Muscle of leg (tissue), 11 donors: ENCODE measurements around the gene SLC38A11. TPM values are rescaled to one million over a fixed set of nuclear protein-coding genes. Genes with fewer than 3 reads are reported as not detected.

Experiments used
- DNase-seq: peaks from one replicate; pipeline ENCODE4 v3.0.0; 2013
- H3K27ac ChIP-seq: one replicate; pipeline ENCODE4 v1.5.1; 2013; ENCODE audit warnings: mild to moderate bottlenecking, low read length, control low read depth
- H3K27me3 ChIP-seq: one replicate; pipeline ENCODE4 v1.6.1; 2013; ENCODE audit warnings: low read length; ENCODE audit not compliant: control insufficient read depth, insufficient read depth
- H3K36me3 ChIP-seq: one replicate; pipeline ENCODE4 v1.6.1; 2013; ENCODE audit warnings: low read length; ENCODE audit not compliant: control insufficient read depth, insufficient read depth
- H3K4me1 ChIP-seq: one replicate; pipeline ENCODE4 v1.6.1; 2013; ENCODE audit warnings: low read length; ENCODE audit not compliant: control insufficient read depth, insufficient read depth
- H3K4me3 ChIP-seq: one replicate; pipeline ENCODE4 v1.5.1; 2013; ENCODE audit warnings: low read length, control low read depth
- H3K9me3 ChIP-seq: replicated peaks from 2 replicates; pipeline ENCODE4 v1.6.1; 2013; ENCODE audit warnings: low read depth, low read length; ENCODE audit not compliant: control insufficient read depth
- WGBS: methylation state at CpG from one replicate; pipeline ENCODE4 v1.1.5; 2013; ENCODE audit warnings: missing lambda C conversion rate; ENCODE audit not compliant: insufficient coverage; 5-methylcytosine and 5-hydroxymethylcytosine counted together
- polyA plus RNA-seq, 8 donors: library from polyadenylated mRNA; unstranded; fragments of 120-200 nt; gene quantifications; one replicate each; pipeline versions ENCODE4 v1.2.1 to v1.2.3, GENCODE V29; 2013; ENCODE audit warnings: inconsistent platforms in 1 of 8, low replicate concordance in 1 of 8; ENCODE audit not compliant: insufficient read length in 8 of 8, insufficient read depth in 1 of 8
- total RNA-seq: library from RNA; stranded (reverse); fragments of 120-200 nt; gene quantifications from one replicate; pipeline ENCODE4 v1.2.4, GENCODE V29; 2013

Gene SLC38A11
- total and polyA plus RNA-seq, 9 donors, result 0.28 to 0.97 (median 0.34) TPM

DNA sequence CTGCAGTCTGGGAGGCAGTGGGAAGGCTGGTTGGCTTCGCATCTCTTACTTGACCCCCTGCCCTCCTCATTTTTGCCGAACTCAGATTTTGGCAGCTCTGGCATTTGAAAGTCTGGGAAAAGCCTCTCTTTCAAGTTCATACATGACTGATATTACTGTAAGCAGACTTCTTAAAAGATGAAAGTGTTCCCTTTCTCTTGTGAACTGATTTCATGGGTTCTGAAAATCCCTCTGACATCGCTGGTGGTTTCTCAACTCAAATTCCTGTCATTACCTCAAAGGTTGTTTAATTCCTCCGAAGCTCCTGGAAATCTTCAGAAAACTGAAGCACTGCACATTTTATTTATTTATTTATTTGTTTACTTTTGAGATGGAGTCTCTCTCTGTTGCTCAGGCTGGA lies 16.9 kb upstream of the SLC38A11 start:
- DNase-seq, result no peak
- no peaks in the 10 kb centered on the region for H3K4me1 ChIP-seq
- WGBS, result no CpG with 5 or more reads among the region's 4 CpGs
- no peaks in the 10 kb centered on the region for H3K9me3 ChIP-seq
- H3K27ac ChIP-seq, result no peak overlapping the region
- H3K4me3 ChIP-seq, result no peak overlapping the region
- no peaks in the 10 kb centered on the region for H3K36me3 ChIP-seq
- no peaks in the 10 kb centered on the region for H3K27me3 ChIP-seq

DNA sequence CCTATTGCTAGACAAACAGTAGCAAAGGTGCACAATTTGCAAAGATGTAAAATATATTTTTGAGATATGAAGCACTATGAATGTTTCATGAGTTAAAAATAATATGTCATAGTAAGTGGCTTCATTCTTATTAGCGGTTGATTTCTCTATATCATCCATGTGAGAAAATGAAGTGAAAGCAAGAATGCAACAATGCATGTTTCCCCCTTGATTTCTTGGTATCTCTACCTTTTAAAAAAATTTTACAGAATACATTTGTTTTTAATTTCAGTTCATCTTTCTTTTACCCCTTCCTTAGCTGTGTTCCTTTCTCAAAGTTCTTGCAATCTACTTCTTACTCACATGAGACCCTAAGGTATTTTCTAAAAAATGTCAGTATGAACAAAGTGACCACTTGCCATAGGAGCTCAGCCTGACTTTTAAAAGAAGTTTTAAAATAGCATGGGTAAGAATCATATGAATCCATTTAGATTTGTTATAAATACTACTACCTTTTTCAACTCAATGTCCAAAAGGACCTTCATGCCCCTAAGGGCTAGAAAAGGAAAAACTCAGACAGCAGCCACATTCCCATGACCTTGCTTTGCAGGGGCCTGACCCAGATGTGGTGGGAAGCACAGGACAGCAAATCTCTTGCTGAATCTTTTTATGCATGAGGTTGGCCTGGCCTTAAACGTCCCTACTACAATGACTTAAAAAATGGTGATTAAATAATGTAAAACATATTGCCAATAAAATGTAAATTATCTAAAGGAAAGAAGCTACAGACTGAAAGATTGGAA lies 14.8 kb upstream of the SLC38A11 start:
- H3K36me3 ChIP-seq, result no peaks in the 10 kb centered on the region
- H3K4me1 ChIP-seq, result no peaks in the 10 kb centered on the region
- H3K9me3 ChIP-seq, result no peaks in the 10 kb centered on the region
- no peak overlapping the region for H3K27ac ChIP-seq
- WGBS, result no CpG with 5 or more reads among the region's 2 CpGs
- H3K27me3 ChIP-seq, result no peaks in the 10 kb centered on the region
- no peak overlapping the region for H3K4me3 ChIP-seq
- no peak for DNase-seq

DNA sequence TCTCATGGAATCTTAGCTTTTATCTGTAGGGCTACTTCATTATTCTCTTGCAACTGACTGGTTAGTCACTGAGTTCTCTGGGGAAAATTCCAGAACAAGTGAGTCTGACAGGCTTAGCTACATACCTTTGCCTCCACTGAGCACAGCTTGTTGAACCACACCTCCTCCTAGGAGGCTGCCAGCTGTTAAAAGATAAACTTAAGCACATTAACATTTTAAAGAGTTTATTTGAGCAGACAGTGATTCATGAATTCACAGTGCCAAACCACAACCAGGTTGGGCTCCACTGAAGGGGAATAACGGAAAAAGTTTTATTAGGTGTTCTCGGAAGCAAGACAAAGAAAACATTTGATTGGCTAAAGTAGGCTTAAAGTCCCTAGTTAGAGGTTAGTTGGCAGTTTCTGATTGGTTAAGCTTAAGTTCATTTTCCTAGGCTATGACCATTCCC lies 12.5 kb upstream of the SLC38A11 start:
- Histone ChIP-seq H3K4me1 (no peaks in the 10 kb centered on the region), H3K36me3 (no peaks in the 10 kb centered on the region), H3K9me3 (no peaks in the 10 kb centered on the region), H3K27me3 (no peaks in the 10 kb centered on the region), H3K4me3 (no peak overlapping the region), H3K27ac (no peak overlapping the region)
- no peak for DNase-seq
- WGBS, result 92% methylated on average over 2 of the region's 2 CpGs

DNA sequence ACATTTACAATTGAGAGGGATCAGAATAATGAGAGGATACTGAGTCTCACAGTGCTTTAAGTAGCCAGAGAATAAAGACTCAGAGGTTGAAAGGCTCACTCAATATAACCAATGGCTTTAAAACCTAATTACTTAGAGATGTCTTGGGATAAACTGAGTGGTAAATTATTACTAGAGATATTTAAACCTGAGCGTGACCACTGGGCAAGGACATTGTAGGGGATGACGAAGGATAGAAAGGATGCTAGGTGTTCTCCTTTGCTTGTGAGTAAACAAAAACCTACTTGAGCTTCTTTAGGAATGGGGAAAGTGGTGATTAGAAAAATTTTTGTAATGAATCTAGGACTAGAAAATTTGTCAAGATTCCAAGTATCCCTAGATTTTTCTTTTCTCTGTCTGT lies 12.0 kb upstream of the SLC38A11 start:
- H3K36me3 ChIP-seq, result no peaks in the 10 kb centered on the region
- no CpG with 5 or more reads among the region's 2 CpGs for WGBS
- no peaks in the 10 kb centered on the region for H3K9me3 ChIP-seq
- no peaks in the 10 kb centered on the region for H3K4me1 ChIP-seq
- DNase-seq, result no peak
- H3K27ac ChIP-seq, result no peak overlapping the region
- H3K27me3 ChIP-seq, result no peaks in the 10 kb centered on the region
- no peak overlapping the region for H3K4me3 ChIP-seq

DNA sequence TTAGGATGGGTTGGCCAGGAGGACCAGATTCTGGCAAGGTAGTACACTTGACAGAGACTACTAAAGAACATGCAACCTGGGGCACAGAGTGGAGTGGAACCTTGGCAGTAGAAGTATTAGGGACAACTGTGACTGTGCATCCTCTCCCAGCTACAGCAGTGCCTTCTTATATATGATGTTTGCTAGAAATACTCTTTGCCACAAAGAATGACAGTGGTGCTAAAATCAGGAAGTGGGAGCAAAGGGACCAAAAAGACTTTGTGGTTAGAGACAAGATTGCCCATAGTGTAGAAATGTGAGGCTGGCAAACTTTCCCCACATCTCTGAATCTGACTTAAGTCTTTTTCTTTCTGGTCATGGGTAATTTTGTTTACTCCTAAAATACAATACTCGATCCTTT lies 9.4 kb upstream of the SLC38A11 start:
- no CpG with 5 or more reads among the region's 1 CpG for WGBS

DNA sequence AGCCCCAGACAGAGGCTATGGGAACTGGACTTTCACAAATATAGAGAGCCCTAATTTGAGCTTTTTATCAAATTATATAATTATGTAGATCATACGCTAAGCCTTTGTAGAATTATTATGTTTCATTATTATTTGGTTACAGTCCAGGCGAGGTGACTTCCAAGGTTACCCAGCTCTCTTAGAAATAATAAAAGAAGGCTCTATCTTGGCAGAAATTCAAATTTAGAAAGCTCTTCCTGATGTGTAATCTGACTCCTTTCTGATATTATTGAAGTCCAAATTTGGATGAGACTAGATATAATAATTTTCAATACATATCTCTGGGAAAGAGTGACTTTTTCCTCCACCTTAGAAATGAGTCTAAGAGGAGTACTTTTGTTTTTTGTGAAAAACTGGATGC lies 4.8 kb upstream of the SLC38A11 start:
- no peak for DNase-seq
- no peaks in the 10 kb centered on the region for H3K36me3 ChIP-seq
- peaks cover under 1% of the 10 kb centered on the region for H3K4me1 ChIP-seq
- H3K27me3 ChIP-seq, result peaks cover 1% of the 10 kb centered on the region
- H3K4me3 ChIP-seq, result no peak overlapping the region
- no peak overlapping the region for H3K27ac ChIP-seq
- WGBS, result no CpG with 5 or more reads among the region's 2 CpGs
- H3K9me3 ChIP-seq, result no peaks in the 10 kb centered on the region

More for the DNA sequence above, 9.4 kb upstream of the SLC38A11 start:
- Histone ChIP-seq H3K4me1 (no peaks in the 10 kb centered on the region), H3K27me3 (no peaks in the 10 kb centered on the region), H3K4me3 (no peak overlapping the region), H3K9me3 (no peaks in the 10 kb centered on the region), H3K36me3 (no peaks in the 10 kb centered on the region), H3K27ac (no peak overlapping the region)
- no peak for DNase-seq

DNA sequence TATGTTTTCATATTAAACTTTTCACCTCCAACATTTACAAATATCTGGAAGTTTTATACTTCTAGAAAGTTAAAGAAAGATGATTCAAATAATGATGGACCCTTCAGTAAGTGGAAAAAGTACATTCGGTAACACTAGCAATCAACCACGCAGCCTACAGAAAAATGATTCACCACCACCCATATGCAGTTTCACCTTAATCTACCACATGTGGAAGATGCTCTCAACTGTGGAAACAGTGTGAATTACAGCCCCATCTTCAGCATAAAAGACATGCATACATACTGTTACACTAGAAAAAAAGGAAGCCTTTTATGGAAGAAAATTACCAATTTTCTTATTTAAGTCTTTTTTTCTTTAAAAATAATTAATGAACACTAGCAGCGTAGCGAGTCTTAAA lies 1.1 kb downstream of the SLC38A11 start:
- H3K36me3 ChIP-seq, result no peaks in the 10 kb centered on the region
- no peak overlapping the region for H3K4me3 ChIP-seq
- H3K27me3 ChIP-seq, result peaks cover 4% of the 10 kb centered on the region
- WGBS, result no CpG with 5 or more reads among the region's 4 CpGs
- DNase-seq, result no peak
- H3K9me3 ChIP-seq, result no peaks in the 10 kb centered on the region
- no peak overlapping the region for H3K27ac ChIP-seq
- peaks cover 3% of the 10 kb centered on the region for H3K4me1 ChIP-seq

DNA sequence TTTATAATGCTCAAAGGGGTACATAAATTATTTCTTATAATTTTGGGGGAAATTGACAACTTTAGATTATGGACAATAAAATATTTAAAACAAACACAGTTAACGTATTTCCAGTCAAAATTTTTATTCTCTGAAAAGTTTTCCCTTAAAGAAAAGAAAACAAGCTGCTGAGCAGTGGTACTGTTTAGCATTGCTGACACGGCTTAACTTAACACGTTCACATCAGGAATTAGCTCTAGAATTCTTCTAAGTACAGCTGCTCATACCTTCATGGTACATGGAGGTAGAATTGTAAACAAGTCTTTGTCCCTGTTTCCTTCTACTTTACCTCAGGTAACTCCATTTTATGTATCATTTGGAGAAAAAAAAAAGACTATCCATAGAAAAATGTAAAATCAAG lies 2.0 kb downstream of the SLC38A11 start:
- WGBS, result no CpG with 5 or more reads among the region's 3 CpGs
- DNase-seq, result no peak

DNA sequence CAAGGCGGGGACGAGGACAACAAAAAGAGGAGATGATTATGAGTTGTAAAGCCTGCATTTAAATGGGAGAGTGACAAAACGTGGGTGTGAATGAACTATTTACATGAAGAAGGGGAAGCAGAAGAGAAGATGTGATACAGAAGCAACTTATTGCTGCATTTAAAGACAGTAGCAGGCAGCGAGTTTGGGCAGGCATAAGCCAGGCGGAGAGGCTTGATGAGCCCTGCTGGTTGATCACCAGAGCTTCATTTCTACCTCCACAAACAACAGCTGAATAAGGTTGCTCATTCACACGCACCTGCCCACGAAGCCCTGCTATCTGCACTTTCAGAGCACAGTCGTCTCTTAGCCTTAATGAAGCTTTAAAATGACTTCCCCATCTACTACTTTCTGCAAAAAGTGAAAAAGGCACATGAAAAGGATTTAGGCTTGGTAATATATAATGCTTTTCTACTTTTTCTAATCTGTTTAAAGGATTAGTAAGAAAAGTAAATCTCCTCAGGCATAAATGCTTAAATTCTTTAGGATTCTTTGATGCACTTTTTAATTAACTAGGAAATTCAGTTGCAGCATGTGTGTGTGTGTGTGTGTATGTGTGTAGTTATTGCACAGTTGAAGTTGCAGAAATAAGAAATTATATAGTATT lies 3.1 kb downstream of the SLC38A11 start:
- 67% methylated on average over 4 of the region's 8 CpGs for WGBS
- Histone ChIP-seq H3K4me3 (no peak overlapping the region), H3K36me3 (no peaks in the 10 kb centered on the region), H3K9me3 (no peaks in the 10 kb centered on the region), H3K27me3 (peaks cover 4% of the 10 kb centered on the region), H3K4me1 (peaks cover 3% of the 10 kb centered on the region), H3K27ac (no peak overlapping the region)
- DNase-seq, result no peak

More for the DNA sequence above, 2.0 kb downstream of the SLC38A11 start:
- Histone ChIP-seq H3K36me3 (no peaks in the 10 kb centered on the region), H3K4me1 (peaks cover 3% of the 10 kb centered on the region), H3K27me3 (peaks cover 4% of the 10 kb centered on the region), H3K9me3 (no peaks in the 10 kb centered on the region), H3K4me3 (no peak overlapping the region), H3K27ac (no peak overlapping the region)

DNA sequence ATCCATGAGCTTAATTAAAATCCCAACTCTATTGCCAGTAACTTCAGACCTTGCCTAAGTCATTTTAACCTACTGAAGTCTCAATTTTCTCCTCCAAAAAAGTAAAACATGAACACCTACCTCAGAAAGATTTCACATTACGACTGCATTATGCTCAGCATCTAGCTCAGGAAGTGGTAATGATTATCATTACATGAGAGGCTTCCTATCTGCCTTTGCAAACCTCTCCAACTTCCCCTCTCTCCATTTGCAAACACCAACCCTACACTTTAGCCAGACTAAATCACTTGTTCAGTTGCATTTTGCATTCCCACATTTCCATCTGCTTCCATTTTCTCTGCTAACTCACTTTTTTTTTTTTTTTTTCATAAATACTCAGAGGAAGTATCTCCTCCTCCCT lies 6.8 kb downstream of the SLC38A11 start:
- no CpG with 5 or more reads among the region's 1 CpG for WGBS
- no peaks in the 10 kb centered on the region for H3K9me3 ChIP-seq
- no peaks in the 10 kb centered on the region for H3K36me3 ChIP-seq
- H3K4me1 ChIP-seq, result no peaks in the 10 kb centered on the region
- H3K27ac ChIP-seq, result no peak overlapping the region
- no peak for DNase-seq
- no peaks in the 10 kb centered on the region for H3K27me3 ChIP-seq
- H3K4me3 ChIP-seq, result no peak overlapping the region
